Cardiac muscle cell (in vitro differentiated cells and primary cell): Measurements from ENCODE around the gene ANKMY1. TPM values are rescaled to one million over a fixed set of nuclear protein-coding genes. Genes with fewer than 3 reads are reported as not detected.

Source experiments
- DNase-seq, 2 donors: peaks; one replicate each; pipeline versions ENCODE4 v3.0.0 to v3.0.0-alpha.2; 2010 to 2017; ENCODE audit warnings: low read depth in 1 of 2, low spot score in 1 of 2
- H3K27ac ChIP-seq: fragments of 200-600 bp; sonication (generic); 2 replicates; pipeline ENCODE4 v1.5.1; 2016
- H3K27me3 ChIP-seq: fragments of 200-600 bp; sonication (generic); 2 replicates; pipeline ENCODE4 v1.6.0; 2016; ENCODE audit warnings: control low read depth
- H3K36me3 ChIP-seq: fragments of 200-600 bp; sonication (generic); 2 replicates; pipeline ENCODE4 v1.5.1; 2016; ENCODE audit warnings: control low read depth
- H3K4me1 ChIP-seq: fragments of 200-600 bp; sonication (generic); 2 replicates; pipeline ENCODE4 v1.8.1; 2017; ENCODE audit warnings: low read depth, mild to moderate bottlenecking, mixed run types
- H3K4me3 ChIP-seq: fragments of 200-600 bp; sonication (generic); 2 replicates; pipeline ENCODE4 v1.5.1; 2016; ENCODE audit warnings: mild to moderate bottlenecking
- H3K9me3 ChIP-seq: fragments of 200-600 bp; sonication (generic); 2 replicates; pipeline ENCODE4 v1.5.1; 2017; ENCODE audit warnings: low read depth, mild to moderate bottlenecking, control low read depth
- CTCF ChIP-seq: IDR thresholded peaks from 2 replicates; pipeline ENCODE4 v1.5.1; 2012; ENCODE audit warnings: low read depth, mild to moderate bottlenecking, low read length
- polyA plus RNA-seq: library from polyadenylated mRNA; unstranded; fragments of >200 nt; fragmentation: Nextera tagmentation; extraction: Ambion mirVana; gene quantifications from 2 replicates; pipeline ENCODE4 v1.2.1, GENCODE V29; 2016
- total RNA-seq: library from RNA; depleted of rRNA; stranded (reverse); fragments of >200 nt; gene quantifications from 2 replicates; pipeline ENCODE4 v1.2.3, GENCODE V29; 2016

The ANKMY1 gene
- total and polyA plus RNA-seq, 2 experiments from 2014 or later = 7.6 to 10.8 TPM

DNA sequence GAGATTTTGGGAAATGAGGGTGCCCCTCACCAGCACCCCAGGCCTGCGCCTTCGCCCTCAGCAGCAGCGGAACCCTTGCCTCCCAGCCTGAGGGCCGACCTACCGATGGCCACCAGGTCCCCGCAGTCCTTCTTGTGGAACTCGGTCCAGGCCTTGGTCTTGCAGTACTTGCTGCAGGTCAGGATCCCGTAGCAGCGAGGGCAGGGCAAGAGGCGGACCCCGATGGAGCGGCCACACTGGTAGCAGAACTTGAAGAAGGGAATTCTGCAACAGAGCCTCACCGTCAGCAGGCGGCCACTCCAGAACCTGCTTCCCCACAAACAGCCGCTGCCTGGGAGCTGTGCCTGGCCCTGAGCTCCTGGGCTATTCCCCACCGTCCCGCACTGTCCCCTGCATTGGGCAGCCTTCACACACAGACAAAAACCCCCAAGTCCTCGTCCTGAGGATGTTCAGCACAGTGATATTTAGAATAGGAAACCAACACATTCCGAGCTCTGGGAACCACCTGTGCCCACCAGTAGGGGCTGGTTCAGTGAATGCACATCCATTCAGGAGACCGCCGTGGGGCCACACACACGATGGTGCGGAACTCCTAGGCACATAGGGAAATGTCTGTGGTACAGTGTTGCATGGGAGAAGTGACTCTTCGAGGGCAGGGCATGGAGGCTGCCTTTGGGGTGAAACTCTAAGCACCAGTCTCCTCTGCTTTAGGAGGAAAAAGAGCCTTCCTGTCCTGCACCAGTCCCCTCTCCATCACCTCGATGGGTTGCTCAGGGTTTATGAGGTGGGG lies 76.8 kb downstream of the ANKMY1 start:
- no peaks in the 10 kb centered on the region for H3K9me3 ChIP-seq
- no peaks in the 10 kb centered on the region for H3K27me3 ChIP-seq
- H3K36me3 ChIP-seq = no peaks in the 10 kb centered on the region
- H3K27ac ChIP-seq = no peak overlapping the region
- no peaks in the 10 kb centered on the region for H3K4me1 ChIP-seq
- no peak overlapping the region for H3K4me3 ChIP-seq
- no peak for DNase-seq
- no peak for TF ChIP-seq CTCF

DNA sequence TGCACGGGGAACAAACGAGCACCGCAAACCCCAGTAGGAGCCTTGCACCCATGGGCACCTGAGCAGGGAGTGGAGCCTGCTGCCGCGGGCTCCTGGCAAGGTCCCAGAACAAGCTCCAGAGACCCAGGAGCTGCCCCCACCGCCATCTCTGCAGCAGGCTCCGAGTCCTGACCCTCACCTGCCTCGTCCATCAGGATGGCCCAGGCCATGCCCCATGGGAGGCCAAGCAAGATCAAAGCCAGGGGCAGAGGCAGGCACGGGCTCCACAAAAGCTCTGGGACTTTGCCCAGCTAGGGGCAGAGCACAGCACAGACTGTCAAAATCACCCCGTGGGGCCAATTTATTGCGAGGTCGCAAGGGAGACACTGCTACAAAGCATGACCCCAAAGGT lies 78.7 kb downstream of the ANKMY1 start:
- H3K27me3 ChIP-seq = no peaks in the 10 kb centered on the region
- H3K9me3 ChIP-seq = no peaks in the 10 kb centered on the region
- H3K4me3 ChIP-seq = no peak overlapping the region
- no peak for DNase-seq
- TF ChIP-seq CTCF = no peak
- no peak overlapping the region for H3K27ac ChIP-seq
- no peaks in the 10 kb centered on the region for H3K36me3 ChIP-seq
- H3K4me1 ChIP-seq = no peaks in the 10 kb centered on the region

DNA sequence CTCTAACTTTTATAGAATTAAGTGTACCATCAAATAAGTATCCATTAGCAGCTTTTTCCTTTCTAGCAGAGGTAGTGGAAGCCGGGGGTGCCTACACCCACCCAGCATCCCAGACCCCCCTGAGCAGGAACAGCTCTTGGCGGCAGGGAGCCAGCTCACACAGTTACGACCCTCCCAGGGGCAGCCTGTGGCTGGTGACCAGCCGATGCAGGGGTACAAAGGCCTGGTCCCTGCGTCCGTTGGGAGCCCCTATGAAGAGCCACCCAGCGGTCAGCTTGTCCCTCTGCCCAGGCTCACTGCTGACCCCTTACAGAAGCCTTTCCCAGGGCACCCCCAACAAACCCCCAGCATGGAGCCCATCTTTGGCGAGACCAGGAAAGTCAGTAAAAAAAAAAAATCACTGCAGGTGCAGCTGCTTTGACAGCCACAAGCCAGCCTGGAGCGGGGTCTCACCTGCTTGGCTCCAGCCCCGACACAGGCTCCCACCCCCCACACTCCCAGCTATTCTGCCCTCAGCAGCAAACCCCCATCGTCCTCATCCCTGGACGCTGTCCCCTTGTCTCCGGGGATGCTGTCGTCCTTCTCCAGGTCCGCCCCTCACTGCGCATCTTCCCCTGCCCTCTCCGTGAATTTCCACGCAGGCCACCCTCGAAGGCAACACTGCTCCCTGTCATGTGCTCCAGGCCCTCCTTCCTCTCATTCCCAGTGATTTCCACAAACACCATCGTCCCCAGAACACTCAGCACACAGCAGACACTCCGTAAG lies 79.3 kb downstream of the ANKMY1 start:
- no peak for TF ChIP-seq CTCF
- Histone ChIP-seq H3K4me3 (no peak overlapping the region), H3K9me3 (no peaks in the 10 kb centered on the region), H3K36me3 (no peaks in the 10 kb centered on the region), H3K27me3 (no peaks in the 10 kb centered on the region), H3K4me1 (no peaks in the 10 kb centered on the region), H3K27ac (no peak overlapping the region)
- no peak for DNase-seq

DNA sequence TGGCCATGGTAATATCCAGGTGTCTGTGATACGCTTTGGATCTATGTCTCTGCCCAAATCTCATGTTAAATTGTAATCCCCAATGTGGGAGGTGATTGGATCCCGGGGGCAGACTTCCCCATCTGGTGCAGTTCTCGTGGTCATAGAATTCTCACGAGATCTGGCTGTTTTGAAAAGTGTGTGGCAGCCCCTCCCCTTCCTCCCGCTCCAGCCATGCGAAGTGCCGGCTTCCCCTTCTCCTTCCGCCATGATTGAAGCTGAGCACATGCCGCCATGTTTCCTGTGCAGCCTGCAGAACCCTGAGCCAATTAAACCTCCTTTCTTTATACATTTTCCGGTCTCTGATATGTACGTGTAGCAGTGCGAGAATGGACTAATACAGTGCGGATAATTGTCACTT lies 79.9 kb downstream of the ANKMY1 start:
- no peaks in the 10 kb centered on the region for H3K4me1 ChIP-seq
- H3K27me3 ChIP-seq = no peaks in the 10 kb centered on the region
- no peak overlapping the region for H3K4me3 ChIP-seq
- no peak overlapping the region for H3K27ac ChIP-seq
- no peak for TF ChIP-seq CTCF
- no peak for DNase-seq
- H3K9me3 ChIP-seq = no peaks in the 10 kb centered on the region
- H3K36me3 ChIP-seq = no peaks in the 10 kb centered on the region

DNA sequence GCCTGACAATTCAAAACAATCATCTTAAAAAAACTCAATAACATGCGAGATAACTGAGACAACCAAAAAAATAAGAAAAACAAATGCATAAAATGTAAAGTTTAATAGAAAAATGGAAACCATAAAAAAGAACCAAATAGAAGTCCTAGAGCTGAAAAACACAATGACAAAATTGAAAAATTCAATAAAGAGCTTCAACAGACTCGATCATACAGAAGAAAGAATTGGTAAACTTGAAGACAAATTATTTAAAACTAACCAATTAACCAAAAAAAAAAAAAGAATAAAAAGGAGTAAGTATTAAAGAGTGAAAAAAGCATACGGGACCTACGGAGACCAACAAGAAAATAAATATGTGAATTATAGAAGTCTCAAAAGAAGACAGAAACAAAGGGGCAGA lies 84.6 kb downstream of the ANKMY1 start:
- Histone ChIP-seq H3K4me3 (no peak overlapping the region), H3K27me3 (no peaks in the 10 kb centered on the region), H3K9me3 (no peaks in the 10 kb centered on the region)

More for the DNA sequence above, 84.6 kb downstream of the ANKMY1 start:
- Histone ChIP-seq H3K4me1 (no peaks in the 10 kb centered on the region), H3K27ac (no peak overlapping the region), H3K36me3 (no peaks in the 10 kb centered on the region)
- no peak for TF ChIP-seq CTCF
- no peak for DNase-seq
